ENCODE results near the gene ZNF48.

Gene ZNF48

GRCh38 chr16:30444231-30445148 lies 49.3 kb downstream of the ZNF48 start:
- no peak for FAIRE-seq

- no peak for FAIRE-seq
Observed at GRCh38 chr16:30445149-30445407, 49.9 kb downstream of the ZNF48 start.

- no peak for FAIRE-seq
Observed at GRCh38 chr16:30445408-30446202, 50.4 kb downstream of the ZNF48 start, which contains the start of gene SEPHS2. Gene SEPHS2, minus strand, starts transcription at chr16:30445874. Its CDS starts 147 bp downstream, at chr16:30445727.

GRCh38 chr16:30446203-30446595 lies 51.0 kb downstream of the ZNF48 start:
- FAIRE-seq: no peak

- FAIRE-seq: no peak
Observed at GRCh38 chr16:30447512-30448226, 52.4 kb downstream of the ZNF48 start.

- no peak for FAIRE-seq
Observed at GRCh38 chr16:30449116-30449435, 53.9 kb downstream of the ZNF48 start.
